ENCODE measurements around the gene PNPO. TPM values are rescaled to one million over a fixed set of nuclear protein-coding genes. Genes with fewer than 3 reads are reported as not detected.
A peak's percentile ranks its signal among the peaks of the same experiment; 100 is the strongest.

Gene PNPO
- total and polyA plus RNA-seq, 2 of the 4 experiments (the other 2 are of a cell fraction), result 13.9 to 34.1 TPM

DNA sequence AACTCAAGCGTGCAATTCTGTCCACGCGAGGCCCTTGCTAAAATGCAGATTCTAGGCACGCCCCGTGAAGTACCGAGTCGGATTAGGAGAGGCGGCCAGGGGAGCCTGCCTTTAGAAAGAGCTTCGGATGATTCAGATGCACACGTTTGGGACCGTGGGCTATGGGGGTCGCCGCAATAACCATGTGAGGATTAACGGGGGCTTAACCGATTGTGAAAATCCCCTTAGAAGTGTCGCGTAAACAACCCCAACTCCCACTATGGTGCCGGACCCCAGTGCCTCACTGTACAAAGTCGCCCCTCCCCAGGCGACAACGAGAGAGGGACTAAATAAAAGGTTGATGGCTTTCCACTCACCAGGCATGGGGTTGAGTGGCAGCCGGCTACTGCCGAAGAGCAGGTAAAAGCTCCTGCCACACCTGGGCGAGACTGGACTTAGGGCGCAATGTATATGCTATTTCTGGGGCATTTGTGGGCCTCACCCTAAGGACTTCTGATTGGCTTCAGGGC lies 46.0 kb upstream of the PNPO start:
- H2AK5ac ChIP-seq (ENCODE audit: low read depth, low read length), result peak overlapping the region; percentile 95
- dilution Hi-C loops (cut with HindIII; ENCODE audit: low sequenced_read_pairs, unreplicated experiment), result no loop called here
- TF ChIP-seq SMC3 (IDR thresholded peaks at IDR 0.05; ENCODE audit: low read depth, low read length) (no peak), MAZ (IDR thresholded peaks at IDR 0.05; ENCODE audit: borderline replicate concordance, low read depth, low read length) (no peak), MXI1 (IDR thresholded peaks at IDR 0.05; ENCODE audit: borderline replicate concordance, low read depth, low read length) (no peak), MAFK (IDR thresholded peaks at IDR 0.05; ENCODE audit: low read depth, low read length) (no peak), BHLHE40 (IDR thresholded peaks at IDR 0.05; ENCODE audit: low read depth, low read length) (no peak), NFE2L2 (IDR thresholded peaks at IDR 0.05; ENCODE audit: low read depth, low read length) (no peak), CHD1 (IDR thresholded peaks at IDR 0.05; ENCODE audit: low read depth, low read length) (no peak), RFX5 (IDR thresholded peaks at IDR 0.05; ENCODE audit: low read depth, low read length) (no peak), RCOR1 (IDR thresholded peaks at IDR 0.05; ENCODE audit: insufficient replicate concordance, low read length) (no peak), RAD21 (IDR thresholded peaks at IDR 0.05; ENCODE audit: low read length) (no peak), FOS (IDR thresholded peaks at IDR 0.05; ENCODE audit: low read depth, low read length) (no peak), CEBPB (IDR thresholded peaks at IDR 0.05; ENCODE audit: low read depth, low read length) (no peak), POLR2A (IDR thresholded peaks at IDR 0.05; ENCODE audit: low read depth, low read length) (no peak)
- TF ChIP-seq, protein P1, sequence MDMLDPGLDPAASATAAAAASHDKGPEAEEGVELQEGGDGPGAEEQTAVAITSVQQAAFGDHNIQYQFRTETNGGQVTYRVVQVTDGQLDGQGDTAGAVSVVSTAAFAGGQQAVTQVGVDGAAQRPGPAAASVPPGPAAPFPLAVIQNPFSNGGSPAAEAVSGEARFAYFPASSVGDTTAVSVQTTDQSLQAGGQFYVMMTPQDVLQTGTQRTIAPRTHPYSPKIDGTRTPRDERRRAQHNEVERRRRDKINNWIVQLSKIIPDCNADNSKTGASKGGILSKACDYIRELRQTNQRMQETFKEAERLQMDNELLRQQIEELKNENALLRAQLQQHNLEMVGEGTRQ (IDR thresholded peaks at IDR 0.05; ENCODE audit: low read depth, low read length), result no peak
- TF ChIP-seq, protein P2, sequence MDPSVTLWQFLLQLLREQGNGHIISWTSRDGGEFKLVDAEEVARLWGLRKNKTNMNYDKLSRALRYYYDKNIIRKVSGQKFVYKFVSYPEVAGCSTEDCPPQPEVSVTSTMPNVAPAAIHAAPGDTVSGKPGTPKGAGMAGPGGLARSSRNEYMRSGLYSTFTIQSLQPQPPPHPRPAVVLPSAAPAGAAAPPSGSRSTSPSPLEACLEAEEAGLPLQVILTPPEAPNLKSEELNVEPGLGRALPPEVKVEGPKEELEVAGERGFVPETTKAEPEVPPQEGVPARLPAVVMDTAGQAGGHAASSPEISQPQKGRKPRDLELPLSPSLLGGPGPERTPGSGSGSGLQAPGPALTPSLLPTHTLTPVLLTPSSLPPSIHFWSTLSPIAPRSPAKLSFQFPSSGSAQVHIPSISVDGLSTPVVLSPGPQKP (IDR thresholded peaks at IDR 0.05; ENCODE audit: borderline replicate concordance, low read depth, low read length), result no peak
- TF ChIP-seq, protein P3, sequence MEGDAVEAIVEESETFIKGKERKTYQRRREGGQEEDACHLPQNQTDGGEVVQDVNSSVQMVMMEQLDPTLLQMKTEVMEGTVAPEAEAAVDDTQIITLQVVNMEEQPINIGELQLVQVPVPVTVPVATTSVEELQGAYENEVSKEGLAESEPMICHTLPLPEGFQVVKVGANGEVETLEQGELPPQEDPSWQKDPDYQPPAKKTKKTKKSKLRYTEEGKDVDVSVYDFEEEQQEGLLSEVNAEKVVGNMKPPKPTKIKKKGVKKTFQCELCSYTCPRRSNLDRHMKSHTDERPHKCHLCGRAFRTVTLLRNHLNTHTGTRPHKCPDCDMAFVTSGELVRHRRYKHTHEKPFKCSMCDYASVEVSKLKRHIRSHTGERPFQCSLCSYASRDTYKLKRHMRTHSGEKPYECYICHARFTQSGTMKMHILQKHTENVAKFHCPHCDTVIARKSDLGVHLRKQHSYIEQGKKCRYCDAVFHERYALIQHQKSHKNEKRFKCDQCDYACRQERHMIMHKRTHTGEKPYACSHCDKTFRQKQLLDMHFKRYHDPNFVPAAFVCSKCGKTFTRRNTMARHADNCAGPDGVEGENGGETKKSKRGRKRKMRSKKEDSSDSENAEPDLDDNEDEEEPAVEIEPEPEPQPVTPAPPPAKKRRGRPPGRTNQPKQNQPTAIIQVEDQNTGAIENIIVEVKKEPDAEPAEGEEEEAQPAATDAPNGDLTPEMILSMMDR (conservative IDR thresholded peaks at IDR 0.05; ENCODE audit: low read depth, low read length), result no peak
- peak overlapping the region; percentile 81 for H3K4ac ChIP-seq (ENCODE audit: low read depth, low read length)
- H3K56ac ChIP-seq (ENCODE audit: extremely low read depth, insufficient read depth, low read length), result peak overlapping the region; percentile 47
- 0 out of 2 replicates have a peak, but pooled peaks cover 7% of the 10 kb centered on the region for H3K9me1 ChIP-seq (ENCODE audit: insufficient read depth, low read length)
- H2BK15ac ChIP-seq (ENCODE audit: low read depth, low read length), result no peak overlapping the region
- H2BK120ac ChIP-seq (ENCODE audit: low read depth, low read length), result no peak overlapping the region
- 0 out of 2 replicates have a peak overlapping the region, but pooled peaks have one; percentile 22 for H3K18ac ChIP-seq (ENCODE audit: low read depth, low read length)
- peak; percentile 1 for ATAC-seq (ENCODE audit: low read depth)
- H4K91ac ChIP-seq (ENCODE audit: insufficient read depth, low read depth, low read length), result peak overlapping the region; percentile 64
- in situ Hi-C loops (cut with MboI; ENCODE audit: low sequenced_read_pairs), result no loop called here
- DNase-seq, result peak; percentile 17
- peak overlapping the region; percentile 95 for H2AK9ac ChIP-seq (replicated peaks; ENCODE audit: low read depth, low read length, poor library complexity)
- peak overlapping the region; percentile 52 for H3K27ac ChIP-seq (ENCODE audit: insufficient read depth, low read length)
- 0% methylated on average over 11 of the region's 25 CpGs; no CpG with 5 or more reads in 1 of the 2 experiments for WGBS, 2 experiments (ENCODE audit: extremely low coverage in 2 of 2, insufficient read length in 1 of 2)
- H3K9me3 ChIP-seq (ENCODE audit: control insufficient read depth, insufficient read depth, low read length), result no peaks in the 10 kb centered on the region
- CTCF ChIA-PET, result interaction anchor here (0.8 to 1.5 kb wide), 3 partner anchors 54 to 59 kb away, joined by 3 to 11 read pairs (median 3); partner anchors contain the start of gene SCRN2
- H3K23ac ChIP-seq (ENCODE audit: low read depth, low read length), result peak overlapping the region; percentile 96
- peak overlapping the region; percentile 84 for H3K14ac ChIP-seq (replicated peaks; ENCODE audit: low read depth, low read length)
- no peak overlapping the region for H2BK20ac ChIP-seq (ENCODE audit: low read depth, low read length)
- H4K5ac ChIP-seq (ENCODE audit: low read depth, low read length), result peak overlapping the region; percentile 95
- no peaks in the 10 kb centered on the region for H3K27me3 ChIP-seq (ENCODE audit: control insufficient read depth, insufficient read depth, low read length)
- POLR2A ChIA-PET (ENCODE audit: unreplicated experiment), result interaction anchor here (0.7 kb wide), 1 partner anchor 64 kb away, joined by 3 read pairs; the partner anchor contains the start of genes LRRC46 and MRPL10
- H3K4me2 ChIP-seq (ENCODE audit: low read depth, low read length), result peak overlapping the region; percentile 98
- H3K4me3 ChIP-seq (ENCODE audit: insufficient read depth, low read depth, low read length), result peak overlapping the region; percentile 67
- H2BK5ac ChIP-seq (ENCODE audit: low read depth, low read length, poor library complexity, severe bottlenecking), result peak overlapping the region; percentile 65
- H2AFZ ChIP-seq (replicated peaks; ENCODE audit: low read length, poor library complexity), result peak overlapping the region; percentile 92
- H3K4me1 ChIP-seq (ENCODE audit: control insufficient read depth, insufficient read depth, low read length), result peaks cover 1% of the 10 kb centered on the region; the same call in 1 of the 2 replicates
- intact Hi-C loops (cut with micrococcal nuclease), result no loop called here
- no peaks in the 10 kb centered on the region for H4K20me1 ChIP-seq (ENCODE audit: insufficient read depth, low read length)
- peak overlapping the region; percentile 79 to 99 for H4K8ac ChIP-seq (ENCODE audit: low read depth in 2 of 2, low read length in 2 of 2)
- H3K79me1 ChIP-seq (ENCODE audit: low read depth in 1 of 2, low read length in 2 of 2), result peaks cover 26 to 52% of the 10 kb centered on the region in 2 experiments
- BruUV-seq (replicated peaks), result no TSS peak
- no peaks in the 10 kb centered on the region for H3K36me3 ChIP-seq (ENCODE audit: control insufficient read depth, insufficient read depth, low read length)
- peak overlapping the region; percentile 93 for H3K9ac ChIP-seq (ENCODE audit: low read depth, low read length)
